ENCODE data around the gene KATNBL1. TPM values are rescaled to one million over a fixed set of nuclear protein-coding genes. Genes with fewer than 3 reads are reported as not detected.
"Not testable (repeated sequence)": the region's sequence is repeated elsewhere in the genome, so short reads cannot be mapped to it uniquely, and the experiment has no call there.

KATNBL1 gene
- total RNA-seq, 1 donor: 37.3 TPM

DNA sequence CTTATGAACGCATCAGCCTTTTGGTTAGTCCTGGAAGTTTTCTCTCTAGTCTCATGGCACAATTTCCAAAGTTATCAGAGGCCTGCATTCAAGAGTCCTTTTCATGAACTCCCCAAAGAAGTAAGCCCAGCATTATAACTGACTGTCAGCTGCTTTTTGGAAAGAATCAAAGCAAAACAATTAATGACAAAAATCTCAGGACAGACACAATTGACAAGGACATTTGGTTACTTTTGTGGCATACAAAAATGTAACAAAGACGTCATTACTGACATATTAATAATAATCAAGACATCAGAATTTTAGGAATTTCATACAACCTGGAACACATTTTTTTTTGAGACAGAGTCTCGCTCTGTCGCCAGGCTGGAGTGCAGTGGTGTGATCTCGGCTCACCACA is 21.2 kb downstream of the KATNBL1 start:
- no peak overlapping the region for H3K4me3 ChIP-seq (ENCODE audit: insufficient read depth, low read length)

DNA sequence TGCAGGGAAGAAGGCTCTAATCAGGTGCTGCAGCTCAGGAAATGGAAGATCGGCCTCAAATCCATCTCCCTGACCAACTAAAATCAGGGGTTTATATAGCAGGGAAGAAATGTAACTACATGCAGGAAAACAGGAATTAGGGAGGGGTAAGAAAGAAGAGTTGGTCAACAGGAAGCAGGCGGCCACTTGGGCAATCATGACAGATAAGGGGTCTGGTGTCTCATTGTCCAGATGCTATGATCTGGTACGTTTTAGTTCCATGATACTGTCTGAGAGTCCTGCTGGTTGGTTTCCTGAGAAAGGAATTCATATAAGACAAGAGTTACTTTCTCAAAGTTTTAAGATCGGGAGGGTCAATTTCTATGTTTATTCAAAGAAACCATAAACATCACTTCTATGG is 24.2 kb downstream of the KATNBL1 start:
- peaks cover 29% of the 10 kb centered on the region for H4K20me1 ChIP-seq (ENCODE audit: insufficient read depth, low read length)
- no peak overlapping the region for H2AFZ ChIP-seq (ENCODE audit: low read length)
- no peak overlapping the region for H3K27ac ChIP-seq (ENCODE audit: low read depth, low read length)
- H3K9me3 ChIP-seq (ENCODE audit: low read depth, low read length): no peaks in the 10 kb centered on the region
- peak; percentile 65 for DNase-seq (ENCODE audit: insufficient read length, low spot score, missing footprints)
- TF ChIP-seq, protein P1, sequence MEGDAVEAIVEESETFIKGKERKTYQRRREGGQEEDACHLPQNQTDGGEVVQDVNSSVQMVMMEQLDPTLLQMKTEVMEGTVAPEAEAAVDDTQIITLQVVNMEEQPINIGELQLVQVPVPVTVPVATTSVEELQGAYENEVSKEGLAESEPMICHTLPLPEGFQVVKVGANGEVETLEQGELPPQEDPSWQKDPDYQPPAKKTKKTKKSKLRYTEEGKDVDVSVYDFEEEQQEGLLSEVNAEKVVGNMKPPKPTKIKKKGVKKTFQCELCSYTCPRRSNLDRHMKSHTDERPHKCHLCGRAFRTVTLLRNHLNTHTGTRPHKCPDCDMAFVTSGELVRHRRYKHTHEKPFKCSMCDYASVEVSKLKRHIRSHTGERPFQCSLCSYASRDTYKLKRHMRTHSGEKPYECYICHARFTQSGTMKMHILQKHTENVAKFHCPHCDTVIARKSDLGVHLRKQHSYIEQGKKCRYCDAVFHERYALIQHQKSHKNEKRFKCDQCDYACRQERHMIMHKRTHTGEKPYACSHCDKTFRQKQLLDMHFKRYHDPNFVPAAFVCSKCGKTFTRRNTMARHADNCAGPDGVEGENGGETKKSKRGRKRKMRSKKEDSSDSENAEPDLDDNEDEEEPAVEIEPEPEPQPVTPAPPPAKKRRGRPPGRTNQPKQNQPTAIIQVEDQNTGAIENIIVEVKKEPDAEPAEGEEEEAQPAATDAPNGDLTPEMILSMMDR (IDR thresholded peaks at IDR 0.05; ENCODE audit: extremely low read depth, low read depth, low read length): no peak
- H3K36me3 ChIP-seq (ENCODE audit: insufficient read depth, low read length): no peaks in the 10 kb centered on the region
- H3K4me3 ChIP-seq (ENCODE audit: insufficient read depth, low read length): no peak overlapping the region
- no peaks in the 10 kb centered on the region for H3K27me3 ChIP-seq (ENCODE audit: insufficient read depth, low read length)
- peaks cover 2% of the 10 kb centered on the region for H3K4me1 ChIP-seq (ENCODE audit: insufficient read depth, low read length)
- peaks cover 90% of the 10 kb centered on the region for H3K79me2 ChIP-seq (ENCODE audit: insufficient read depth, low read length)
- no peak overlapping the region for H3K4me2 ChIP-seq (ENCODE audit: insufficient read depth, low read length)

More for the DNA sequence above, 21.2 kb downstream of the KATNBL1 start:
- H4K20me1 ChIP-seq (ENCODE audit: insufficient read depth, low read length): peaks cover 21% of the 10 kb centered on the region
- peaks cover 91% of the 10 kb centered on the region for H3K79me2 ChIP-seq (ENCODE audit: insufficient read depth, low read length)
- peaks cover 2% of the 10 kb centered on the region for H3K4me1 ChIP-seq (ENCODE audit: insufficient read depth, low read length)
- H3K36me3 ChIP-seq (ENCODE audit: insufficient read depth, low read length): no peaks in the 10 kb centered on the region
- no peak for DNase-seq (ENCODE audit: insufficient read length, low spot score, missing footprints)
- H3K27me3 ChIP-seq (ENCODE audit: insufficient read depth, low read length): no peaks in the 10 kb centered on the region
- no peaks in the 10 kb centered on the region for H3K9me3 ChIP-seq (ENCODE audit: low read depth, low read length)
- H3K27ac ChIP-seq (ENCODE audit: low read depth, low read length): no peak overlapping the region
- no peak overlapping the region for H2AFZ ChIP-seq (ENCODE audit: low read length)
- TF ChIP-seq, protein P1 (IDR thresholded peaks at IDR 0.05; ENCODE audit: extremely low read depth, low read depth, low read length): no peak
- no peak overlapping the region for H3K4me2 ChIP-seq (ENCODE audit: insufficient read depth, low read length)

DNA sequence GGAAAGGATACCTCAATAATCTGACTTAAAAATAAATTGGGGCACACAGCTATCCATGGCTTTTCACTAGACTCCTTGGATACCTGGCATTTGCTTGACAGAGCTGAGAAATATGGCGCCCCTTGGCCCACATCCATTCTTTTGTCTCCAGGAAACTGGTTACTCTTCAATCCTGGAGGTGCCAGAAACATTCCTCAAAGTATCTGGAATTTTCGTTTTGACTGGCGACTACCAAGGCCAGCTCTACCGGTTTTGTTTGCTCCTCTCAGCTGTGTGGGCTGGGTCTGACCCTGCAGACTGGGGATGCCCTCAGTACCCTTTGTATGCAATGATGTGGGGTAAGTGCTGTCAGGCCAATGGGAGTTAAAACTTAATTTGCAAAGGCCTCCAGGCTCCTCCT is 27.0 kb downstream of the KATNBL1 start:
- DNase-seq (ENCODE audit: insufficient read length, low spot score, missing footprints): no peak

DNA sequence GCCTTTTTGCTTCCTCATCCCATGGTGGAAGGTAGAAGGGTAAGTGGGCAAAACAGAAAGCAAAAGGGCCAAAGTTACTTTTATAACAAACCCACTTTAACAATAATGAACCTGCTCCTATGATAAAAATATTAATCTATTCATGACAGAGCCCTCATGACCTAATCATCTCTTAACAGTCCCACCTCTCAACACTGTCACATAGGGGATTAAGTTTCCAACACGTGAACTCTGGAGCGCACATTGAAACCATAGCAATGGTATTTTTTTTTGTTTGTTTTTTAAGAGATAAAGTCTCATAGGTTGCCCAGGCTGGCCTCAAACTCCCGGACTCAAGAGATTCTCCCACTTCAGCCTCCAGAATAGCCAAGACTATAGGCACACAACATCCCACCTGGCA is 30.7 kb downstream of the KATNBL1 start:
- Histone ChIP-seq H3K27me3 (ENCODE audit: insufficient read depth, low read length) (no peaks in the 10 kb centered on the region), H2AFZ (ENCODE audit: low read length) (no peak overlapping the region), H3K4me2 (ENCODE audit: insufficient read depth, low read length) (no peak overlapping the region), H3K79me2 (ENCODE audit: insufficient read depth, low read length) (peaks cover 89% of the 10 kb centered on the region), H3K4me3 (ENCODE audit: insufficient read depth, low read length) (no peak overlapping the region), H4K20me1 (ENCODE audit: insufficient read depth, low read length) (peaks cover 22% of the 10 kb centered on the region), H3K27ac (ENCODE audit: low read depth, low read length) (no peak overlapping the region), H3K36me3 (ENCODE audit: insufficient read depth, low read length) (no peaks in the 10 kb centered on the region), H3K9me3 (ENCODE audit: low read depth, low read length) (no peaks in the 10 kb centered on the region), H3K4me1 (ENCODE audit: insufficient read depth, low read length) (no peaks in the 10 kb centered on the region)
- DNase-seq (ENCODE audit: insufficient read length, low spot score, missing footprints): no peak
- TF ChIP-seq, protein P1 (IDR thresholded peaks at IDR 0.05; ENCODE audit: extremely low read depth, low read depth, low read length): no peak

More for the DNA sequence above, 27.0 kb downstream of the KATNBL1 start:
- Histone ChIP-seq H3K79me2 (ENCODE audit: insufficient read depth, low read length) (peaks cover 89% of the 10 kb centered on the region), H4K20me1 (ENCODE audit: insufficient read depth, low read length) (peaks cover 26% of the 10 kb centered on the region), H3K9me3 (ENCODE audit: low read depth, low read length) (no peaks in the 10 kb centered on the region), H3K36me3 (ENCODE audit: insufficient read depth, low read length) (no peaks in the 10 kb centered on the region), H3K27me3 (ENCODE audit: insufficient read depth, low read length) (no peaks in the 10 kb centered on the region), H3K4me1 (ENCODE audit: insufficient read depth, low read length) (no peaks in the 10 kb centered on the region), H3K27ac (ENCODE audit: low read depth, low read length) (no peak overlapping the region), H3K4me2 (ENCODE audit: insufficient read depth, low read length) (no peak overlapping the region), H2AFZ (ENCODE audit: low read length) (no peak overlapping the region), H3K4me3 (ENCODE audit: insufficient read depth, low read length) (no peak overlapping the region)
- TF ChIP-seq, protein P1 (IDR thresholded peaks at IDR 0.05; ENCODE audit: extremely low read depth, low read depth, low read length): no peak

DNA sequence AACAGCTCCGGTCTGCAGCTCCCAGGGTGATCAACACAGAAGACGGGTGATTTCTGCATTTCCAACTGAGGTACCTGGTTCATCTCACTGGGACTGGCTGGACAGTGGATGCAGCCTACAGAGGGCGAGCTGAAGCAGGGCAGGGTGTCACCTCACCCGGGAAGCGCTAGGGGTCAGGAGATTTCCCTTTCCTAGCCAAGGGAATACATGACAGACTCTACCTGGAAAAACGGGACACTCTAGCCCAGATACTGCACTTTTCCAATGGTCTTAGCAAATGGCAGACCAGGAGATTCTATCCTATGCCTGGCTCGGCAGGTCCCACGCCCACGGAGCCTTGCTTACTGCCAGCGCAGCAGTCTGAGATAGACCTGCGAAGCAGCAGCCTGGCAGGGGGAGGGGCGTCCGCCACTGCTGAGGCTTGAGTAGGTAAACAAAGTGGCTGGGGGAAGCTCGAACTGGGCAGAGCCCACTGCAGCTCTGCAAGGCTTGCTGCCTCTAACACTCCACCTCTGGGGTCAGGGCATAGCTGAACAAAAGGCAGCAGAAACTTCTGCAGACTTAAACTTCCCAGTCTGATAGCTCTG is 43.8 kb downstream of the KATNBL1 start:
- H3K4me2 ChIP-seq (ENCODE audit: insufficient read depth, low read length); H3K27me3 ChIP-seq (ENCODE audit: insufficient read depth, low read length); H3K9me3 ChIP-seq (ENCODE audit: low read depth, low read length); H3K27ac ChIP-seq (ENCODE audit: low read depth, low read length); H3K4me3 ChIP-seq (ENCODE audit: insufficient read depth, low read length); H2AFZ ChIP-seq (ENCODE audit: low read length); H3K4me1 ChIP-seq (ENCODE audit: insufficient read depth, low read length); DNase-seq (ENCODE audit: insufficient read length, low spot score, missing footprints): not testable (repeated sequence)
- Histone ChIP-seq H3K79me2 (ENCODE audit: insufficient read depth, low read length) (peaks cover 71% of the 10 kb centered on the region), H4K20me1 (ENCODE audit: insufficient read depth, low read length) (peaks cover 13% of the 10 kb centered on the region), H3K36me3 (ENCODE audit: insufficient read depth, low read length) (peaks cover 11% of the 10 kb centered on the region)
